Activated CD8-positive, alpha-beta T cell treated with anti-CD3 and anti-CD28 coated beads for 36 hours (primary cell): Measurements from ENCODE around the gene FBXW7. TPM values are rescaled to one million over a fixed set of nuclear protein-coding genes. Genes with fewer than 3 reads are reported as not detected.

Source experiments
- ATAC-seq: fragments of 200-7000 bp; cut with Tn5 transposase; one replicate; pipeline ENCODE4 v1.10.0; 2021; ENCODE audit warnings: mild to moderate bottlenecking, moderate library complexity
- CTCF ChIA-PET: fragments of 350-600 bp; sonication (Branson Sonifier 250); formaldehyde crosslinking; loops from one replicate; lab custom pipeline; 2021; ENCODE audit warnings: antibody characterized with exemption; lab: Charles Lee
- POLR2A ChIA-PET: fragments of 350-600 bp; sonication (Branson Sonifier 250); formaldehyde crosslinking; loops from one replicate; lab custom pipeline; 2021; ENCODE audit warnings: antibody characterized with exemption; lab: Charles Lee
- DNase-seq: peaks from one replicate; pipeline ENCODE4 v3.0.0-alpha.2; 2020
- H3K27ac Mint-ChIP-seq: one replicate; pipeline ENCODE4 v1.8.0; 2021; ENCODE audit warnings: mild to moderate bottlenecking, mixed read lengths
- H3K27me3 Mint-ChIP-seq: one replicate; pipeline ENCODE4 v1.8.0; 2021; ENCODE audit warnings: mixed read lengths
- H3K36me3 Mint-ChIP-seq: one replicate; pipeline ENCODE4 v1.8.0; 2021; ENCODE audit warnings: low read depth, mixed read lengths
- H3K4me1 Mint-ChIP-seq: one replicate; pipeline ENCODE4 v1.8.0; 2021; ENCODE audit warnings: low read depth, mixed read lengths
- H3K4me3 Mint-ChIP-seq: one replicate; pipeline ENCODE4 v1.8.0; 2021; ENCODE audit warnings: mild to moderate bottlenecking, moderate library complexity, mixed read lengths
- H3K9me3 Mint-ChIP-seq: one replicate; pipeline ENCODE4 v1.8.0; 2021; ENCODE audit warnings: mixed read lengths
- intact Hi-C: fragments of 100-400 bp; cut with micrococcal nuclease; formaldehyde crosslinking; loops from one replicate; pipeline ENCODE4 v1.10.0; 2022
- total RNA-seq, 2 experiments: library from RNA; stranded (reverse); gene quantifications; one replicate each; pipeline ENCODE4 v1.2.3, GENCODE V29; 2021
- TF ChIP-seq, protein P1 (sequence below): fragments of 200-600 bp; IDR thresholded peaks from one replicate; pipeline ENCODE4 v1.8.0; 2022; ENCODE audit warnings: antibody characterized with exemption, mild to moderate bottlenecking

Gene FBXW7
- total RNA-seq, 2 experiments from 2014 or later: 32.6 to 35.1 TPM

- Mint-ChIP-seq H3K27ac (no peak overlapping the region), H3K9me3 (no peaks in the 10 kb centered on the region), H3K36me3 (peaks cover 16% of the 10 kb centered on the region), H3K4me1 (peaks cover 48% of the 10 kb centered on the region), H3K27me3 (no peaks in the 10 kb centered on the region), H3K4me3 (no peak overlapping the region)
- ChIA-PET POLR2A (no interaction called here), CTCF (no interaction called here)
- TF ChIP-seq, protein P1, sequence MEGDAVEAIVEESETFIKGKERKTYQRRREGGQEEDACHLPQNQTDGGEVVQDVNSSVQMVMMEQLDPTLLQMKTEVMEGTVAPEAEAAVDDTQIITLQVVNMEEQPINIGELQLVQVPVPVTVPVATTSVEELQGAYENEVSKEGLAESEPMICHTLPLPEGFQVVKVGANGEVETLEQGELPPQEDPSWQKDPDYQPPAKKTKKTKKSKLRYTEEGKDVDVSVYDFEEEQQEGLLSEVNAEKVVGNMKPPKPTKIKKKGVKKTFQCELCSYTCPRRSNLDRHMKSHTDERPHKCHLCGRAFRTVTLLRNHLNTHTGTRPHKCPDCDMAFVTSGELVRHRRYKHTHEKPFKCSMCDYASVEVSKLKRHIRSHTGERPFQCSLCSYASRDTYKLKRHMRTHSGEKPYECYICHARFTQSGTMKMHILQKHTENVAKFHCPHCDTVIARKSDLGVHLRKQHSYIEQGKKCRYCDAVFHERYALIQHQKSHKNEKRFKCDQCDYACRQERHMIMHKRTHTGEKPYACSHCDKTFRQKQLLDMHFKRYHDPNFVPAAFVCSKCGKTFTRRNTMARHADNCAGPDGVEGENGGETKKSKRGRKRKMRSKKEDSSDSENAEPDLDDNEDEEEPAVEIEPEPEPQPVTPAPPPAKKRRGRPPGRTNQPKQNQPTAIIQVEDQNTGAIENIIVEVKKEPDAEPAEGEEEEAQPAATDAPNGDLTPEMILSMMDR: no peak
- intact Hi-C loops: no loop called here
- DNase-seq (no peak), ATAC-seq (no peak)
These were observed 22.8 kb downstream of the FBXW7 start for GRCh38 chr4:152513078-152513477.

GRCh38 chr4:152512483-152512882 lies 23.4 kb downstream of the FBXW7 start:
- DNase-seq (no peak), ATAC-seq (no peak)
- no peak overlapping the region for H3K4me3 Mint-ChIP-seq
- TF ChIP-seq, protein P1: no peak
- H3K27me3 Mint-ChIP-seq: no peaks in the 10 kb centered on the region
- H3K4me1 Mint-ChIP-seq: peaks cover 48% of the 10 kb centered on the region
- no peak overlapping the region for H3K27ac Mint-ChIP-seq
- H3K36me3 Mint-ChIP-seq: peaks cover 20% of the 10 kb centered on the region
- ChIA-PET CTCF (interaction anchor here (1.0 kb wide), 1 partner anchor 11 kb away, joined by 5 read pairs; no protein-coding TSS in a partner anchor), POLR2A (no interaction called here)
- no peaks in the 10 kb centered on the region for H3K9me3 Mint-ChIP-seq
- intact Hi-C loops: no loop called here

- POLR2A ChIA-PET: no interaction called here
These were observed 25.3 kb downstream of the FBXW7 start for GRCh38 chr4:152510349-152511147.

DNA sequence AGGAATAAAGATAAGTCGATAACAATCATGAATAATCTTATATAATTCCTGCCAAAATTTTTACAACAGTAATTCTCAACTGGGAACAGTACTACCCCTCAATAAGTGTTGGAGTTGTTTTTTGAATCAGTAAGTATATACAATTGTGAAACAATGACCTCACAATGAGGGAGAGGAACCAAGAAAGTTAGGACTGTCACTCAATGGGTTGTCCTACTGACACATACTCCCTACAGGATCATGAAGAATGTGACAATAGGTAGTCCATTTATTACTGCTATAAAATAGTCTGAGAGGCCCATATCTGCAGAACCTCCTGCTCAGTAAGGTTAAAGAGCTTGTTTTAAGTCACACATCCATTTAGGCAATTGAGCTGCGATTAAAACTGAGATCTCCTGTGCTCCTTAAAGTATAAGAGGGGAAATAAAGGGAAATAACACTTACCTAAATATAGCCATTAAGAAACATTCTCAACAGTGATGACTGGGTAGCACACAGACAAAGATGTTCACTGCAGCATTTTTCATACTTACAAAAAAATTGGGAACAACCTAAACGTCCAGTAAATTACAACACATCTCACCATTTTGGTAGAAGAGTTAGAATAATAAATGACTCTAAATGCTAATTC lies 26.2 kb downstream of the FBXW7 start:
- Mint-ChIP-seq H3K9me3 (no peaks in the 10 kb centered on the region), H3K4me3 (no peak overlapping the region), H3K36me3 (peaks cover 16% of the 10 kb centered on the region), H3K27ac (peak overlapping the region; percentile 72), H3K27me3 (no peaks in the 10 kb centered on the region), H3K4me1 (peaks cover 39% of the 10 kb centered on the region)
- intact Hi-C loops: no loop called here
- CTCF ChIA-PET: interaction anchor here (1.9 kb wide), 1 partner anchor 9 kb away, joined by 10 read pairs; no protein-coding TSS in a partner anchor
- TF ChIP-seq, protein P1: no peak
- POLR2A ChIA-PET: no interaction called here
- no peak for DNase-seq
- ATAC-seq: no peak

More at GRCh38 chr4:152510349-152511147, 25.3 kb downstream of the FBXW7 start:
- TF ChIP-seq, protein P1: no peak
- Mint-ChIP-seq H3K4me1 (peaks cover 41% of the 10 kb centered on the region), H3K9me3 (no peaks in the 10 kb centered on the region), H3K36me3 (peaks cover 17% of the 10 kb centered on the region), H3K27ac (peak overlapping the region; percentile 72), H3K27me3 (no peaks in the 10 kb centered on the region), H3K4me3 (peak overlapping the region; percentile 56)
- DNase-seq (no peak), ATAC-seq (peak; percentile 58)
- CTCF ChIA-PET: interaction anchor here (1.9 kb wide), 1 partner anchor 9 kb away, joined by 10 read pairs; no protein-coding TSS in a partner anchor
- intact Hi-C loops: no loop called here

DNA sequence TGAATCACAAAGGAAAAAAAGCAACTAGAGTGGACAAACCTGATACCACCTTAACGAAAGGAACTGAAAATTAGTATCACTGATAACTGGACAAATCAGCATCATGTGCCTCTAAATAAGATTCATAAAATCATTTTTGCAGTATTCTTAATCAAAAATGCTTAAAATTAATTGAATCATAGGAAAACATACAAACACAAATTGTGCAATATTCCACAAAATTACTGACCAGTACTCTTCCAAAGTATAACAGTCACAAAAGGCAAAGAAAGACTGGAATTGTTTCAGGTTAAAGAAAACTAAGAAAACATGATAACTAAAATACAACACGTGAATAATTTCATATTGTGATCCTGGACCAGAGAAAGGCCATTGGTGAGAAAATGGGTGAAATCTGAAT lies 27.1 kb downstream of the FBXW7 start:
- peaks cover 12% of the 10 kb centered on the region for H3K36me3 Mint-ChIP-seq
- CTCF ChIA-PET: no interaction called here
- peaks cover 31% of the 10 kb centered on the region for H3K4me1 Mint-ChIP-seq
- H3K27me3 Mint-ChIP-seq: no peaks in the 10 kb centered on the region
- DNase-seq: no peak
- H3K27ac Mint-ChIP-seq: no peak overlapping the region
- no peaks in the 10 kb centered on the region for H3K9me3 Mint-ChIP-seq
- no peak for ATAC-seq
- POLR2A ChIA-PET: interaction anchor here (0.6 kb wide), 1 partner anchor 97 kb away, joined by 3 read pairs; no protein-coding TSS in a partner anchor
- H3K4me3 Mint-ChIP-seq: no peak overlapping the region
- intact Hi-C loops: no loop called here
- TF ChIP-seq, protein P1: no peak
